Bronchial epithelial cell (primary cell): ENCODE measurements around the gene TMEM174. TPM values are rescaled to one million over a fixed set of nuclear protein-coding genes. Genes with fewer than 3 reads are reported as not detected.

Source experiments
- DNase-seq: peaks from one replicate; pipeline ENCODE4 v3.0.0-alpha.2; 2010; ENCODE audit warnings: low read depth
- FAIRE-seq: peaks from 2 replicates; lab custom pipeline; 2011; peaks lifted over from hg19 to GRCh38; lab: Jason Lieb, UNC
- H3K27me3 ChIP-seq: 2 replicates; pipeline ENCODE4 v1.5.1; 2011; ENCODE audit warnings: low read length; ENCODE audit not compliant: control insufficient read depth, insufficient read depth
- H3K36me3 ChIP-seq: 2 replicates; pipeline ENCODE4 v1.5.1; 2011; ENCODE audit warnings: low read length; ENCODE audit not compliant: control insufficient read depth, insufficient read depth
- H3K4me3 ChIP-seq: 2 replicates; pipeline ENCODE4 v1.5.1; 2011; ENCODE audit warnings: mild to moderate bottlenecking, low read depth, low read length, control low read depth
- total RNA-seq: library from RNA; depleted of rRNA; stranded (reverse); fragments of >200 nt; gene quantifications from 2 replicates; pipeline ENCODE4 v1.2.1, GENCODE V29; 2014
- TF ChIP-seq, protein P1 (sequence below): IDR thresholded peaks from 2 replicates; pipeline ENCODE4 v1.5.1; 2011; ENCODE audit warnings: mild to moderate bottlenecking, moderate library complexity, low read length, control low read depth, inconsistent platforms; ENCODE audit not compliant: insufficient read depth, severe bottlenecking

The TMEM174 gene
- total RNA-seq, 1 donor from 2014 or later = not detected

DNA sequence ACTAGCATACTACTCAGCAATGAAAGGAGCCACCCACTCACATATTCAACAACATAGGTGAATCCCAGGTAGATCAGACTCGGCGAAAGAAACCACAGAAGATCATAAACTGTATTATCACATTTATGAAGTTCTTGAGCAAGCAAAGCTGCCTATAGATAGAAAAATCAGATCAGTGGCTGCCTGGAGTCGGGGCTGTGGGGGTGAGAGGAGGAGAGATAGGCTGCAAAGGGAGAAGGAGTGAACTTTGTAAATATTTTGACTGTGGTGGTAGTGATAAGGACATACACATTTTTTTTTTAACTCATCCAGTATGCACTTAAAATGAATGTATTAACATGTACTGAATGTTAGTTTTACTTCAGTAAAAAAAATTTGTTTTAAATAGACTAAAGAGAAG, 23.5 kb upstream of the TMEM174 start:
- H3K36me3 ChIP-seq = no peaks in the 10 kb centered on the region
- TF ChIP-seq, protein P1, sequence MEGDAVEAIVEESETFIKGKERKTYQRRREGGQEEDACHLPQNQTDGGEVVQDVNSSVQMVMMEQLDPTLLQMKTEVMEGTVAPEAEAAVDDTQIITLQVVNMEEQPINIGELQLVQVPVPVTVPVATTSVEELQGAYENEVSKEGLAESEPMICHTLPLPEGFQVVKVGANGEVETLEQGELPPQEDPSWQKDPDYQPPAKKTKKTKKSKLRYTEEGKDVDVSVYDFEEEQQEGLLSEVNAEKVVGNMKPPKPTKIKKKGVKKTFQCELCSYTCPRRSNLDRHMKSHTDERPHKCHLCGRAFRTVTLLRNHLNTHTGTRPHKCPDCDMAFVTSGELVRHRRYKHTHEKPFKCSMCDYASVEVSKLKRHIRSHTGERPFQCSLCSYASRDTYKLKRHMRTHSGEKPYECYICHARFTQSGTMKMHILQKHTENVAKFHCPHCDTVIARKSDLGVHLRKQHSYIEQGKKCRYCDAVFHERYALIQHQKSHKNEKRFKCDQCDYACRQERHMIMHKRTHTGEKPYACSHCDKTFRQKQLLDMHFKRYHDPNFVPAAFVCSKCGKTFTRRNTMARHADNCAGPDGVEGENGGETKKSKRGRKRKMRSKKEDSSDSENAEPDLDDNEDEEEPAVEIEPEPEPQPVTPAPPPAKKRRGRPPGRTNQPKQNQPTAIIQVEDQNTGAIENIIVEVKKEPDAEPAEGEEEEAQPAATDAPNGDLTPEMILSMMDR = no peak
- H3K4me3 ChIP-seq = no peak overlapping the region
- H3K27me3 ChIP-seq = no peaks in the 10 kb centered on the region
- no peak for FAIRE-seq
- no peak for DNase-seq

DNA sequence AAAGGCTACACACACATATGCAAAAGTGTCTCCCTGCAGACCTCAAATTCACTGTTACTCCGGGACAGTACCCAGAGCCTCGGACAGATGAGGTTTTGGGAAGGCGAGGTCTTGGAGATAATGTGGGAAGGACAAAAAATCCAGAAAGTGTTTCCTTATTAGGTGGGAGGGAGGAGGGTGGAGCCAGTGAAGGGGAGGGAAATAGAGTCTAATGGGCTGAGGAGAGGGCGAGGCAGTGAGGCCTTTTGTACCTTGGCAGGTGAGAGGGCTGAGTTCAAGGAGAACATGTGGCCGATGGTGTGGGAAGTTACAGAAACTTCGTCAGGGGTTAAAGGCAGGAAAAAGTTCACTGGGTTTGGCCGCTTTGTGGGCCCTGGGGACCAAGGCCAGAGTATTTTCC, 22.1 kb upstream of the TMEM174 start:
- H3K27me3 ChIP-seq = no peaks in the 10 kb centered on the region
- DNase-seq = no peak
- H3K4me3 ChIP-seq = no peak overlapping the region
- TF ChIP-seq, protein P1 = no peak
- no peaks in the 10 kb centered on the region for H3K36me3 ChIP-seq
- no peak for FAIRE-seq

DNA sequence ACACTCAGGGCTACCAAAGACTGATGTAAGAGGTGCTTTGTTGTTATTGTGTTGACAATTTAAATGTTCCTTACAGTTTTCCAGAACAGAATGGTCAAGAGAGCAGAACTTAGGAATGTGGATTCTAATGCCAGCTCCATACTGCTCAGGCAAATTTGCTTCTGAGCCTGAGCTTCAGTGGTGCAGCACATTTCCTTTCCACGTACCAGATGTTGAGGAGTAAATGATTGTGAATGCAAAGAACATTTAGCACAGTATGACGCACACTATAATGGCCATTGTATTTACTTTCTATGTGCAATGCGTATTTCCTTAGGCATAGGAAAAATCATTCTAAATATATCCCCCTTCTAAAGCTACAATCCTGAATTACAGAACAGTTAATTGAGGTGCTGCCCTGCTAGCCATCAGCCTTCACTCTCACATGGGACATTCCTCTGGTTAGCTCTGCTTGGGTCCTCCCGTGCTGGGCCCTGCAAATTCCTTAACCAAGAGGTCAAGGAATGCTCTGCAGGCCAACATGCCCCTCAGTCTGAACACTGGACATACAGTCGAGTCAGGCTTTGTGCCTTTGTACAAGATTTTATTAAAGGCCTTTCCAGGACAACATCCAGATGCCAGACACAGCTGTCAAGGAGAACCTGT, 21.1 kb upstream of the TMEM174 start:
- DNase-seq (no peak), FAIRE-seq (no peak)
- no peak overlapping the region for H3K4me3 ChIP-seq
- H3K27me3 ChIP-seq = no peaks in the 10 kb centered on the region
- no peaks in the 10 kb centered on the region for H3K36me3 ChIP-seq
- TF ChIP-seq, protein P1 = no peak

DNA sequence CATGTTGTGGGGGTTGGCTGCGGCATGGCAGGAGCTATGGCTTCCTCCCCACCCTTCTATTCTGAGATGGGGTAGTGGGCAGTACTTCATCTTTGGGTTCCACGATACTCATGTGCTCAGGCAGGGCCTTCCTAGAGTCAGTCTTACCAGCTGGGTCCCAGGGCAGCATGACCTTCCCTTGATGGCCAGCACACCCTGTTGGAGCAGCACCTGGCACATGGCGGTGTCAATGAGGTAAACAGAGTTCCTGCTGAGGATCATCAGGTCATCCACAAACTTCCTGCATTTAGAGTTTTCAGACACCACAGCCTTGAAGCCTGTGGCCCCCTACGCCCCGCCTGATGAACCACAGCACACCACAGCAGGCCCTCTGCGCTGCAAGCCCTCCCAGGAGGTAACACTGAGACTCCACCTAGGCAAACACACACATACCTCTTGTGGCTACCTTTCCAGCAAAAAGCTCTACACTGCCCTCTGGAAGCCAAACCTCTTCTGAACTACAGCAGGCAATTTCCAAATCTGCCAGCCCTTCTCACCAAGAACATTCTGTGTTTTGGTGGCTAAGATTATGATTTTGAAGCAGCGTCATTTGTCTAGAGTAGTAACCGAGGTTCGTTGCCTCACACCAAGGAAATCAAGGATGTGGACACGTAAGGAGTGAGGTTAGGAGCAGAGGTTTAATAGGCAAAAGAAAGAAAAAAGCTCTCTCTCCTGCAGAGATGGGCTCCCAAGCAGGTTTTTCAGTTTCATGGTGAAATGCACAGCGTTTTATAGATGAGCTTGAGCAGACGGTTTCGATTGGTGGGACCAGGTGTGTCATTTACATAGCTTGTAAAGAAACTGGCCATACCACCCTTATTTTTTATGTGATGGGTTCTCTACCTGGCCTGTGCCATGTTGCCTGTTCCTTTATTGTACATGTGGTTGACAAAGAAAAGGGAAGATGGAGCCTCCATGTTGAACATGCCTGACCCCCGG, 20.3 kb upstream of the TMEM174 start:
- DNase-seq (peak; percentile 27), FAIRE-seq (no peak)
- TF ChIP-seq, protein P1 = peak; percentile 40
- Histone ChIP-seq H3K27me3 (no peaks in the 10 kb centered on the region), H3K4me3 (no peak overlapping the region), H3K36me3 (no peaks in the 10 kb centered on the region)

DNA sequence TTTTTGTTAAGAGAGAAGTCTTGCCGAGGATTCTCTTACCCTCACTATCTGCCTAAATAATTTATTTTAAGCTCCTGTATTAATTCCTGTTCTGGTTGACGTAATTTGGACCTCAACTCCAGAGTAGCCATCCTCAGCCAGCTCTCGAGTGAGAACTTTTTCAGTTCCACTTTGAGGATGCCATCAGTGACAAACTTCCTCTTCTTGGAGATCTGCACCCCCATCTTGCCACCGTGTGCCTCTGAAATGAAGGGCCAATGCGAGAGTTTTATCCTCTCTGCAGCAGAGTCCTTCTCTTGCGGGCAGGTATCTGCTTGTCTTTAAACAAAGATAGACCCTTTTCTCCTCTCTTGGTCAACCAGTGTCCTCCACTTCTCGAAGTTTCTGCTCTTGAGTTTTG, 19.5 kb upstream of the TMEM174 start:
- no peaks in the 10 kb centered on the region for H3K27me3 ChIP-seq
- TF ChIP-seq, protein P1 = no peak
- FAIRE-seq (no peak), DNase-seq (no peak)
- no peak overlapping the region for H3K4me3 ChIP-seq
- H3K36me3 ChIP-seq = no peaks in the 10 kb centered on the region
